IPS-NIHi11 (cell line): ENCODE data around the gene ATP5MK.
"Not testable (repeated sequence)": the region's sequence is repeated elsewhere in the genome, so short reads cannot be mapped to it uniquely, and the experiment has no call there.

ENCODE experiments used
- DNase-seq: peaks from one replicate; pipeline ENCODE4 v3.0.0; 2012; ENCODE audit warnings: mixed read lengths, low spot score

ATP5MK gene

GRCh38 chr10:103396789-103397087 is 463 bp upstream of the ATP5MK start:
- no peak for DNase-seq

DNA sequence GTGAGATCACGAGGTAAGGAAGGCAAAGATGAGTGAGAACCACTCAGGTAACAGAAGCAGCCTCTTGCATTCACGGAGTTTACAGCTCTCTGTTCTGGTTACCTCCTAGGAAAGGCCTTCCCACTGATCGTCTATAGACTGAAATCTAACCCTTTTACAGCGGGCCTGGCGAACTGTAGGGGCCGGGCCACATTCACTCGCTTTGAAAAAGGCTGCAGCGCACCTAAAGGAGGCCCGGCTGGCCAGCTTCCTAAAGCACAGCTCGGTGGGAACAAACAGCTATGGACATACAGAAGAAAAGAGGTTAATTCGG is 565 bp downstream of the ATP5MK start:
- peak; percentile 22 for DNase-seq

DNA sequence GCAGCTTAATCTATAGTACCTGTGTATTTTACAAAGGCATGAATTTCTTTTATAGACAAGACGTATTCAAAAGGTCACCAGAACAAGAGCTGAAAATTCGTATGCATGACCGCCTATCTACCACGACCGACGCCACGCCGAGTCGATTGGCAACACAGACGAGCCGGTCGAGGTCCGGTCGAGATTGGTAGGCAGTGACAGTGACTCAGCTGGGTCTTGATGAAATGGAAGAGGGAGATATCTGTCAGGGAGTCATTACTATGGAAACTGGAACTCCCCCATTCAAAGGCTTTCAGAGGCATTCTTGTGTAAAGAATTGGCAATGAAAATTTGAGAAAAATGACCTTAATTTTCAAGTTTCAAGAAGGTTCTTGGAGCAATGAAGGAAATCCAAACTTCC is 2.1 kb downstream of the ATP5MK start:
- no peak for DNase-seq

- no peak for DNase-seq
Observed at GRCh38 chr10:103382769-103383168, 13.5 kb downstream of the ATP5MK start.

DNA sequence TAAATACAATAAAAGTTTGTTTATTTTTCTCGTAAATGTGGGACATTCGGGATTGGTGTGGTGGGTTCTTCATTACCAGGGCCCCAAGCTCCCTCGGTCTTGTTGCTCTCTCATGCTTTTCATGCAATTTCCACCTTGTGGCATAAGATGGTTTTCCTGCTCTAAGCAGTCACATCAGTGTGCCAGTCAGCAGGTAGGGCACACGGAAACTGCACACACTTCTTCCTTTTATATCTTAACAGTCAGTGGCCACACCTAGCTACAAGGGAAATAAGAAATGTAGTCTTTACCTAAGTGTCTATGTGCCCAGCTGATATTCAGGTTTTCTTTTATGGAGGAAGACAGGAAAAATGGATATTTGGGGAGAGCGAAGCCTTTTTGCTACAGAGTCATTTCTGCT is 22.0 kb downstream of the ATP5MK start:
- DNase-seq, result no peak

DNA sequence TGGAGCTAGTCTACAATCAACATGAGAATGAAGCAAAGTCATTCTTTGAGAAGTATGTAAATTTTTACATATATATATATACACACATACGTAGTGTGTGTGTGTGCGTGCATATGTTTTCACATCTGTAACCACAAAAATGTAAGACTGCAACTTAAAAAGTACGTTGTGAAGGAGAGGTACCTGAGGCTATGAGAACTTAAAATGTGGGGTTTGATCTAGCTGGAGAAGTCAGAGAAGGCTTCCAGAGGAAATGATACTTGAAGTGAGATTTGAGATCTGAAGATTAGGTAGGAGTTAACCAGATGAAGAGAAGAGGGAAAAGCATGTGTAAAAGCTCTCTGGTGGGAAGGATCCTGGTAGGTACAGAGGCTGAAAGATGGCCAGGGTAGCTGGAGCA is 22.7 kb downstream of the ATP5MK start:
- no peak for DNase-seq

DNA sequence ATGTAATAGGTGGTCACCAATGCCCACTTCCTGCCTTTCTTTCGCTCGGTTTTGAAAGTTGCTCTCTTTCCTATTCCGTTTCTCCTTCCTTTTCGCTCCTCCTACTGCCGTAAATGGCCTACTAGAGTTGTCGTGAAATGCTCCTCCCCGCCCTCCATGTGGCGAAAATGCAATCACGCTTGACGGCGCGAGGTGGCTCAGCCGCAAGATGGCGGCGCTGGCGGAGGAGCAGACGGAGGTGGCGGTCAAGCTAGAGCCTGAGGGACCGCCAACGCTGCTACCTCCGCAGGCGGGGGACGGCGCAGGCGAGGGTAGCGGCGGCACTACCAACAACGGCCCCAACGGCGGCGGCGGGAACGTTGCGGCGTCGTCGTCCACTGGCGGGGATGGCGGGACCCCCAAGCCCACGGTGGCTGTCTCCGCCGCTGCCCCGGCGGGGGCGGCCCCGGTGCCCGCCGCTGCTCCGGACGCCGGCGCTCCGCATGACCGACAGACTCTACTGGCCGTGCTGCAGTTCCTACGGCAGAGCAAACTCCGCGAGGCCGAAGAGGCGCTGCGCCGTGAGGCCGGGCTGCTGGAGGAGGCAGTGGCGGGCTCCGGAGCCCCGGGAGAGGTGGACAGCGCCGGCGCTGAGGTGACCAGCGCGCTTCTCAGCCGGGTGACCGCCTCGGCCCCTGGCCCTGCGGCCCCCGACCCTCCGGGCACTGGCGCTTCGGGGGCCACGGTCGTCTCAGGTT is 28.3 kb downstream of the ATP5MK start, which contains the start of gene TAF5:
Gene TAF5 (plus strand): TSS at position 195 of the 737 bp plus-strand sequence. CDS start 14 bp downstream, at position 209.
- peak; percentile 92 for DNase-seq

GRCh38 chr10:103367379-103367781 is 28.9 kb downstream of the ATP5MK start:
- DNase-seq, result no peak

- DNase-seq, result not testable (repeated sequence)
Observed at GRCh38 chr10:103360791-103361190, 35.5 kb downstream of the ATP5MK start.

DNA sequence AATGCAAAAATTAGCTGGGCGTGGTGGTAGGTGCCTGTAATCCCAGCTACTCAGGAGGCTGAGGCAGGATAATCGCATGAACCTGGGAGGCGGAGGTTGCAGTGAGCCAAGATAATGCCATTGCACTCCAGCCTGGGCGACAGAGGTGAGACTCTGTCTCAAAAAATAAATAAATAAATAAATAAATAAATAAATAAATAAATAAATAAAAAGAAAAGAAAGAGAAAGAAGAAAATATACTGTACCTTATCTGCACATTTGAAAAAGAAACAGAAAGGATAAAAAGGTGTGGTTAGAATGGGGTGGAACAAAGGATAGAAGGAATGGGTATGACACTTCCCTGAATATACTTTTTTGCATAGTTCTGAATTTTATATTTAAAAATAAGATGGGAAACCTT is 36.8 kb downstream of the ATP5MK start:
- DNase-seq, result not testable (repeated sequence)

DNA sequence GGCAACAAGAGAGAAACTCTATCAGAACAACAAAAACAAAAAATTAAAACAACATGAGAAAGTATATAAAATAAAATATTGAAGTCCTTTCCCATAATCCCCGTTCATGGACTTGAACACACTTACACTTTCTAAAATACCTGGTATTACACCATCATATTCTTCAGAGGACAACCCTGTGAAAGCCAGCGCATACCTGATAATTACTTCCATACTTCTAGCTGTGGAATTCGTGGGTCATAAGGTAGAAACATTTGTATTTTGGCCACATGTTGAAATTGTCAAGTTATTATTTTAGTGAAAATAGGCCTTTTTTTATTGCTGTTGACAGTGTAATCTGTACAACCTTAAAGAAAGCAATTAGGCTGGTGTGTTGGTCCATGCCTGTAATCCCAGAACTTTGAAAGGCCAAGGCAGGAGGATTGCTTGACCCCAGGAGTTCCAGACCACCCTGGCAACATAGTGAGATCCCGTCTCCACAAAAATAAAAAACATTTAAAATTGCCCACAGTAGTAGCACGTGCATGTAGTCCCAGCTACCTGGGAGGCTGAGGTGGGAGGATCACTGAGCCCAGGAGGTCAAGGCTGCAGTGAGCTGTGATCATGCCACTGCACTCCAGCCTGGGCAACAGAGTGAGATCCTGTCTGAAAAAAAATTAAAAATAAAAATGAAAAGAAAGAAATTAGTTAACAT is 40.2 kb downstream of the ATP5MK start:
- DNase-seq, result no peak

- not testable (repeated sequence) for DNase-seq
Observed at GRCh38 chr10:103354567-103354966, 41.7 kb downstream of the ATP5MK start.

GRCh38 chr10:103353281-103353680 is 43.0 kb downstream of the ATP5MK start:
- no peak for DNase-seq

DNA sequence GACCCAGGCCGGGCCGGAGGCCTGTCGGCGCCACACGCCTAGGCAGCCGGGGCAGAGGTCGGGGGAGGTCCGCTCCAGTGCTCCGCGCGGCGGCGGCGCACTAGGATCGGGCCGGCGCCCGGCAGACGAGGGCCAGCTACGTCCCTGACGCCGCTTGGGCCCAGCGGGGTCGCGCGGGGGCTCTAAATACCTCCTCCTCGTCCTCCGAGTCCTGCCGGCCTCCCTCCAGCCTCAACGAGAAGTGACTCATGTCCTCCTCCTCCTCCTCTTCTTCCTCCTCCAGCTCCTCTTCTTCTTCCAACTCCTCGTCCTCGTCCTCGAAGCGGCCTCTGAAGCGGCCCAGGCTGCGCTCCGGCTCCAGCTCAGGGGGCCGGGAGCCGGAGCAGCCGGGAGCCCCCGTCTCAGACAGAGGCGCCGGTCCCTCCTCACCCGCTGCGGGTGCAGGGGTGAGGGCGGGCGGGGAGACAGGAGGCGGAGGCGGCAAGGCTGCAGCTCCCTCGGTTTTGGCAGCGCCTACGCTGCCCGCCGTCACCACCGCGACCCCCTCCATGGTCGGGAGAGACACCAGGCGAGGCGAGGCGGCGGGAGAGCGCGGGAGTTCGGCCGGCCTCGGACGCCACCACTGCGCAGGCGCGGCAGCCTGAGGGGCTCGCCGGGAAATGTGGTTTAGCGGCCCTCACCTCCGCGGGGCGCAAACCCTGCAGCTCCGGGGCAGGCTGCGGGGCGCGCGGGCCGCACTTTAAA is 45.6 kb downstream of the ATP5MK start, which contains the start of gene PCGF6:
Gene PCGF6 (minus strand): TSS at position 624 of the 744 bp plus-strand sequence. CDS start 74 bp downstream, at position 550.
- DNase-seq, result peak; percentile 100

- no peak for DNase-seq
Observed at GRCh38 chr10:103350175-103350516, 46.1 kb downstream of the ATP5MK start.
